ENCODE results near the gene LSAMP. TPM values are rescaled to one million over a fixed set of nuclear protein-coding genes. Genes with fewer than 3 reads are reported as not detected.

Gene LSAMP
- total and polyA plus RNA-seq, 2 of the 8 experiments (the other 6 are each of a cell fraction or from before 2014, with no cell fraction given): 1.8 to 5.7 TPM

DNA sequence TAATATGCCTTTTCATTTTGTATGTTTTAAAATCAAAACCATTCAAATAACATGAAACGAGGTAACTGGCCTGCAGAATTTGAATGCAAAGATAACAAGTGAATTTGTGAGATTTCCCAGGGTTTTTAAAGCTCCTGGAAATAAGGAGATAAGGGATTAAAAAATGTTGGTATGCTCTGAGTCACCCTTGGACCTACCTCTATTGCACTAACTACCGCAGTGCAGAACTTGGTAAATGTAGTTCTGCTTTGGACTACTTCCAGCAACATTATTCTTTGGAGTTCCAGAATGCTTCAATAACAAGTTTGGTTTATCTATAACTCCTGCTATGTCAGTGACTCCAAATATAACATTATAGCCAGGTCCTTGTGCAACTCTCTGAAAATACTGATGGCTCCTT is 620.2 kb downstream of the LSAMP start (continued):
- no peak for TF ChIP-seq RFX5 (IDR thresholded peaks at IDR 0.05; ENCODE audit: borderline replicate concordance, low read depth, low read length)
- no peak for TF ChIP-seq CBX8 (IDR thresholded peaks at IDR 0.05; ENCODE audit: borderline replicate concordance, low read depth, low read length)

All from H1 (cell line).